GM19324 (cell line): ENCODE results near the gene C11orf42.
"Not testable (repeated sequence)": the region's sequence is repeated elsewhere in the genome, so short reads cannot be mapped to it uniquely, and the experiment has no call there.

Source experiments
- ATAC-seq: cut with Tn5 transposase; IDR thresholded peaks from one replicate; pipeline ENCODE4 v1.9.1; 2021; ENCODE audit warnings: mild to moderate bottlenecking, moderate library complexity; ENCODE audit not compliant: unreplicated experiment, low FRiP score

C11orf42 gene

DNA sequence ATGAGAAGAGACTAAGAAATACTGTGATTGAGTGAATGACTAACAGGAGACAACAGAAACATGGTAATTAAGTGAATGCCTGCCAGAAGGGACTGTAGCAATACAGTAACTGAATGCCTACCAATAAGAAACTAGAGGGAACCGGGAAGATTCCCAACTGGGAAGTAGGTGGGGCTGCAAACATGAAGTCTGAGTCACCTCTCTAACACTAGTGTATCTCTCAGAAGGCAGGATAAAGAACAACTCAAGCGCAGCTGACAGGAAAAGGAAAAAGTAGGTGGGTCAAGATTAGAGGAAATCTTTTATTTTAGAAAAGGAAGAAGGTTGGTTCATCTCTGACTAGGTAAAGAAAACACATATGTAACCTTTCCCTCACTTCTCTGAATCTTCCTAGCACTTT, 14.0 kb downstream of the C11orf42 start:
- ATAC-seq = no peak

GRCh38 chr11:6223854-6224253, 18.5 kb downstream of the C11orf42 start:
- no peak for ATAC-seq

DNA sequence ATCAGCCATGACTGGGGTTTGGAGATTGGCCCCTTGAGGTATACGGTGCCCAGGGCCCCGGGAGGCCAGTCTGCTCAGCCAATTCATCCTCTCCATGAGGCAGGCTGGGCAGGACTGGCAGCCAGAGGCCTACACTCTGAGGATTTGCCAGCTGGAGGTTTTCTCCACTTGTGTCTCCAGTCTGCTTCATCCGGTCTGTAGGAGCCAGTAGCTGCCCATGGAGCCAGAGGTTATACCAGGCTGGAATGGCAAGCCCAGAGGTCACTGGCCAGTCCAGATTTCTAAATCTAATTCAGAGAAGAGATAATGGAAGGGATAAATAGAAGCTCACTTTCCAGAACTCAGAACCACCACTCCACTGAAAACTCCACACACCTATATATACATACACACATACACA, 19.1 kb downstream of the C11orf42 start:
- ATAC-seq = no peak

- no peak for ATAC-seq
Observed at GRCh38 chr11:6225024-6225423, 19.7 kb downstream of the C11orf42 start.

GRCh38 chr11:6225896-6226295, 20.5 kb downstream of the C11orf42 start:
- no peak for ATAC-seq

DNA sequence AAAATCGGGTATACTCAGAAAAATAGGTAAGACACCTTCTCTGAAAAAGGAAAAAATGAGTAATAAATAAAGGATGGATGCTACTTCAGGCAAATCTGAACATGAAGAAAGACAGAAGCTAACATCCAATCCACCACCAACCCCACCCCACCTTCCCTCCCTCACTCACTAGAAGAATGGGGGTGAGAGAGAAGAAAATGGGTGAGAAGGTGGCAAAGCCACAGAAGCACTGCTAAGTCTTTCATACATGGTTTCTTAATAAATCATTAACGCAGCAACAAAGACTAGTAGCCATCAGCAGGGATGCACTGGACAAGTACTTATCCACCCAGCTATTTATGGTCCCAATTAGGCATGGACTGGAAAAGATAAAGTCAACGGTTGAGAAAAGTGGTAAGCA, 23.2 kb downstream of the C11orf42 start:
- ATAC-seq = no peak

GRCh38 chr11:6229911-6230310, 24.6 kb downstream of the C11orf42 start:
- ATAC-seq = no peak

DNA sequence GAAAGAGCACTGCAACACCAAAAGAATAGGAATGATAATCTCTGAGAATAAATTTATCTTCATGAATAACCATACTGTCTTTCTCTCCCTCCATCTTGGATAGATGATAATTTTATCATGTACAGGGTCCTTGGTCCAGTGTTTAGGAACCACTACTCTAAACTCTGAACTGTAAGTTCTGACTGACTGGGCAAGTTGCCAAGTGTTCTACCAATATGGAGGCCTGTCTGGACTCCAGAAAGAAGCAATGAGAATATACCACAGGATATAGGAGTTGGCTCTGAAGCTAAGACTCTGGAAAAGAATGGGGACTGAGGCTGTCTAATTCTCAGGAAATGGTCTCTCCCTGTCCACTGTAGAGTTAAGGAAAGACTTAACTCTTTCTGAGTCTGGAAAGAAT, 27.5 kb downstream of the C11orf42 start:
- ATAC-seq = no peak

DNA sequence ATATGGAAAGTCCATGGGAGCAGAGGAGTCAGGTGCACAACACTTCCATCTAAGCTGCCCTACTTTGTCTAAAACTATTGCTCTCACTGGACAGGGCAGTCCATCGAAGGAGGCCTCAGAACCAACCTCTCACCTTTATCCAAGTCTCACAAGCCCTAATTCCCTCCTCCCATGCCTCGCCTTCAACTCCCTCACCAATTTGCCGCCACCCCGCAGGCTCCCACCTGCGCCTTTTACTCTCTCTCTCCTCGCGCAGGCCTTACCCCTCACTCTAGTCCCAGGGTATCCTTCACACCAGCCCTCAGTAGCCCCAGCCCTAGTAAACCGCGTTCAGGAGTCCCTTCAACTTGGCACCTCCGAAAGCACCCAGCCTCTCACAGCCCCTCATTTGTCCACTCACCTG, 28.6 kb downstream of the C11orf42 start:
- no peak for ATAC-seq

DNA sequence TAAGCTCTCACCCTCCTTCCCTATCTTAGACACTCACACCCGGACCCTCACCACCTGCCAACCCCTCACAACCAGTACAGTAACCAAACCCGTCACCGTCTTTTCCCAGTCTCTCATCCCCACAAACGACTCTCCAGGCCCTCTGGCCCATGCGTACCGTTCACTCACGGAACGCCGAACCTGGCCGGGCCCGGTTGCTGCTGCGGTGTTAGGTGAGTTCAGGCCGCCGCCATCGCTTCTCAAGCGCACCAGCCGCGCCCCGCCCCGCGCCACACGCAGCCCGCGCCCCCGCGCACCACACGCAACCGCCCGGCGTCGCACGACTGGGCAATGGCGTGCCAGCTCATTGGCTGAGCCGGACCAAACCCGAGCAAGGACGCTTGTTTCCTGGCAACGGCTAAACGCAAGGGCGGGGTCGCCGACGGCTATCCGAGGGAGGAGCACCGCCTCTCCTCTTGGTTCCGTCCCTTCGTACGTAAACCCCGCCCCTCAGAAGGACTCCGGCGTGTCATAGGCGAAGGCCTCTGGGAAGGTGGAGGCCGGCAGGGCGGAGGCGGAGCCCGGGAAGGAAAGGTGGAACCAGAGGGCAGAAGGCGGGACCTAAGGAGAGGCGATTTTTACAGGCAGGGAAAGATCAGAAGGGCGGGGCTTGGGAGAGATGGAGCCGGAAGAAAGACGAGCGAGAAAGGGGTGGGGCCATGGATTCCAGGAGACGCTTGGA, 29.2 kb downstream of the C11orf42 start, which contains the start of gene FHIP1B:
FHIP1B (minus strand) TSS at position 250 of the 721 bp plus-strand sequence. CDS start 10,120 bp downstream, outside the sequence.
- peak; percentile 98 for ATAC-seq

GRCh38 chr11:6237266-6237665, 31.9 kb downstream of the C11orf42 start:
- no peak for ATAC-seq

- ATAC-seq = no peak
Observed at GRCh38 chr11:6237761-6238302, 32.5 kb downstream of the C11orf42 start.

- ATAC-seq = no peak
Observed at GRCh38 chr11:6238902-6239301, 33.5 kb downstream of the C11orf42 start, which contains the start of gene CNGA4. CNGA4 (plus strand) TSS chr11:6239089; CDS start chr11:6239207, 118 bp downstream.

GRCh38 chr11:6240139-6240538, 34.8 kb downstream of the C11orf42 start:
- no peak for ATAC-seq

- ATAC-seq = no peak
Observed at GRCh38 chr11:6240781-6241180, 35.4 kb downstream of the C11orf42 start.

GRCh38 chr11:6241316-6241715, 36.0 kb downstream of the C11orf42 start:
- no peak for ATAC-seq

DNA sequence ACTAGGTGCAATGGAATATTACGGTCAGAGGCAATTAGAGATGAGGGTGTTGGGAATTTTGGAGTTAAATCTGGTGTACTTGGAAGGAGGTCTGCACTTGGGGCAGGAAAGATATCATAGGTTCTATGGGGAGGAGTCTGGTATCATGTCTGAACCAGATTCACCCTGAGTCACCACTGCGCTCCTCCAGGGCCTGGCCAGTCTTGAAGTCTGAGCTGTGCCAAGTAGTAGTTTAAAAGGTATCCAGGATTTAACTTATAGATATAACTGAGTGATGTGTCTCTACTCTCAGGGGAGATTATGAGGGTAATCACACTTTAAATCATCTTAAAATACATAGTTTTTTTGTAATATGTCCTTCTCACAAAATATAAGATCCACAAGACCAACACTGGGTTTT, 40.2 kb downstream of the C11orf42 start:
- ATAC-seq = no peak

GRCh38 chr11:6248248-6248647, 42.9 kb downstream of the C11orf42 start:
- ATAC-seq = no peak

DNA sequence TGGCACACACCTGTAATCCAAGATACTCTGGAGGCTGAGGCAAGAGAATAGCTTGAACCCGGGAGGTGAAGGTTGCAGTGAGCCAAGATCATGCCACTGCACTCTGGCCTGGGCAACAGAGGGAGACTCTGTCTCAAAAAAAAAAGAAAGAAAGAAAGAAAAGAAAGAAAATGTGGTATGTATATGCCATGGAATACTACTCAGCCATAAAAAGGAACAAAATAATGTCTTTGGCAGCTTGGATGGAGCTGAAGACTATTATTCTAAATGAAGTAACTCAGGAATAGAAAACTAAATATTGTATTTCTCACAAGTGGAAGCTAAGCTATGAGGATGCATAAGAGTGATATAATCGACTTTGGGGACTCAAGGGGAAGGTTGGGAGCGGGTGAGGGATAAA, 43.5 kb downstream of the C11orf42 start:
- not testable (repeated sequence) for ATAC-seq

DNA sequence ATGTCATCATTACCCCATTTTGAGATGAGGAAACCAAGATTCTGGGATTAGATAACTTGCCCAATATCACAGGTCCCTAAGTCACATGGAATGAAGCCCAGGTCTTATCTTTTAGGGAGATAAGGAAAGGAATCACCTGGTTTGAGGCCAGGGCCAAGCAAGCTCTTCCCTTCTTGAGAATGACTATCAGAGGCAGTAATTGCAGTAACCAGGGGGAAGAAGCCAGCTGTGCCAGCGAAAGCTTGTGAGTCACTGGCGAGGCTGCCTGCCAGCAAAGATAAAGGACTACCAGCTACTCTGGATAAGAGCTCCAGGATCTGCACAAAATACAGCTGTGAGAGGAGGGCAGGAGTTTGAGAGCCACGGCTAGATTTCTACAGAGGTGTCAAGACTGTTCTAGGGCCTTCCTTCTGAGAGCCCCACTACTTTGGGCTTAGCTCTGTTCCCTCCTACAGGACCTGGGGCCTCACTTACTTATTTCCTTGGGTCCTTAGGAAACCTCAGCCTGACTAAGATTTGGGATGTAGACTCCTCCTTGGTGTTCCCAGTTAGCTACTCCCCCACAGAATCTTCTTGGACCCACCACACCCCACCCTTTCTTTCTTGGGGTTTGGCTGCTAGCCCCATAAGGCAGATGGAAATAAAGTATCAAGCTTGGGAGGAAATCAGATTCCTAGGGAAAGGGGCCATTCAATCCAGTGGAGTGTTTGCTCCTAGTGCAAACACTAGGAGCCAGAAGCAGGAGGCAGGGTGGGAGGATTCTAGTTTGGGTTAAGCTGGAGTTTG, 44.6 kb downstream of the C11orf42 start:
- no peak for ATAC-seq

GRCh38 chr11:6251120-6251733, 45.9 kb downstream of the C11orf42 start:
- no peak for ATAC-seq
